ENCODE results near the gene THADA. TPM values are rescaled to one million over a fixed set of nuclear protein-coding genes. Genes with fewer than 3 reads are reported as not detected.
"Not testable (repeated sequence)": the region's sequence is repeated elsewhere in the genome, so short reads cannot be mapped to it uniquely, and the experiment has no call there.

The THADA gene
- total and polyA plus RNA-seq, 2 experiments from 2014 or later = 10.8 to 18.8 TPM

DNA sequence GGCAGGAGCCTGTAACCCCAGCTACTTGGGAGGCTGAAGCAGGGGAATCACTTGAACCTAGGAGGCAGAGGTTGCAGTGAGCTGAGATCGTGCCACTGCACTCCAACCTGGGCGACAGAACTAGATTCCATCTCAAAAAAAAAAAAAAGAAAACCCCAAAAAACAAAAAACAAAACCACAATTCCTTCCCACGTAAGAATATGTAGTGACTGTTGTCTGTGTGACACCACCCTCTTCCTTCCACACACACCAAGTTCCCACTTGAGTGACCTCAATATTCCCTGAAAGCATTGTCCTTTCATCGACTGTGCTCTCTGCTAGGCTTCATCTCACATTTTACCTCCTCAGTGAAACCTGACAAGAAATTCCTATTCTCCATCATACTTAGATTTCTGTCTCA, 8.8 kb upstream of the THADA start:
- H3K9me3 ChIP-seq (ENCODE audit: low read depth) = no peaks in the 10 kb centered on the region
- DNase-seq (ENCODE audit: low spot score) = no peak
- H3K4me3 ChIP-seq = no peak overlapping the region
- 66% methylated on average over 4 of the region's 4 CpGs for WGBS (ENCODE audit: low lambda C conversion rate, missing lambda C conversion rate)
- no peaks in the 10 kb centered on the region for H4K20me1 ChIP-seq (ENCODE audit: insufficient read depth, poor library complexity, severe bottlenecking)
- no peaks in the 10 kb centered on the region for H3K36me3 ChIP-seq (replicated peaks; ENCODE audit: insufficient read depth, low read depth)
- TF ChIP-seq, protein P1, sequence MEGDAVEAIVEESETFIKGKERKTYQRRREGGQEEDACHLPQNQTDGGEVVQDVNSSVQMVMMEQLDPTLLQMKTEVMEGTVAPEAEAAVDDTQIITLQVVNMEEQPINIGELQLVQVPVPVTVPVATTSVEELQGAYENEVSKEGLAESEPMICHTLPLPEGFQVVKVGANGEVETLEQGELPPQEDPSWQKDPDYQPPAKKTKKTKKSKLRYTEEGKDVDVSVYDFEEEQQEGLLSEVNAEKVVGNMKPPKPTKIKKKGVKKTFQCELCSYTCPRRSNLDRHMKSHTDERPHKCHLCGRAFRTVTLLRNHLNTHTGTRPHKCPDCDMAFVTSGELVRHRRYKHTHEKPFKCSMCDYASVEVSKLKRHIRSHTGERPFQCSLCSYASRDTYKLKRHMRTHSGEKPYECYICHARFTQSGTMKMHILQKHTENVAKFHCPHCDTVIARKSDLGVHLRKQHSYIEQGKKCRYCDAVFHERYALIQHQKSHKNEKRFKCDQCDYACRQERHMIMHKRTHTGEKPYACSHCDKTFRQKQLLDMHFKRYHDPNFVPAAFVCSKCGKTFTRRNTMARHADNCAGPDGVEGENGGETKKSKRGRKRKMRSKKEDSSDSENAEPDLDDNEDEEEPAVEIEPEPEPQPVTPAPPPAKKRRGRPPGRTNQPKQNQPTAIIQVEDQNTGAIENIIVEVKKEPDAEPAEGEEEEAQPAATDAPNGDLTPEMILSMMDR (IDR thresholded peaks at IDR 0.05; ENCODE audit: poor library complexity) = no peak
- TF ChIP-seq EZH2 (IDR thresholded peaks at IDR 0.05; ENCODE audit: borderline replicate concordance) = no peak
- TF ChIP-seq EZH2phosphoT487 (IDR thresholded peaks at IDR 0.05; ENCODE audit: low read depth, severe bottlenecking, unreplicated experiment) = no peak
- H3K27me3 ChIP-seq = no peaks in the 10 kb centered on the region
- H3K4me1 ChIP-seq (ENCODE audit: insufficient read depth) = no peaks in the 10 kb centered on the region
- no peak overlapping the region for H3K27ac ChIP-seq
- no peak overlapping the region for H2AFZ ChIP-seq
- H3K9me2 ChIP-seq (replicated peaks; ENCODE audit: insufficient read depth) = no peaks in the 10 kb centered on the region
- no peak overlapping the region for H3K4me2 ChIP-seq
- no peaks in the 10 kb centered on the region for H3K79me2 ChIP-seq

DNA sequence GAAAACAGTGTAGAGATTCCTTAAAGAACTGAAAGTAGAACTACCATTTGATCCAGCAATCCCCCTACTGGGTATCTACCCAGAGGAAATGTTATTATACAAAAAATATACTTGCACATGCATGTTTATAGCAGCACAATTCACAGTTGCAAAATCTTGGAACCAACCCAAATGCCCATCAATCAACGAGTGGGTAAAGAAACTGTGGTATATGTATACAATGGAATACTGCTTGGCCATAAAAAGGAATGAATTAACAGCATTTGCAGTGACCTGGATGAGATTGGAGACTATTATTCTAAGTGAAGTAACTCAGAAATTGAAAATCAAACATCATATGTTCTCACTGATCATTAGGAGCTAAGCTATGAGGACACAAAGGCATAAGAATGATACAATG, 4.8 kb upstream of the THADA start:
- not testable (repeated sequence) for H3K79me2 ChIP-seq; H3K4me2 ChIP-seq; H3K4me3 ChIP-seq; DNase-seq (ENCODE audit: low spot score); H3K9me2 ChIP-seq (replicated peaks; ENCODE audit: insufficient read depth); H3K27ac ChIP-seq; H3K27me3 ChIP-seq; H3K4me1 ChIP-seq (ENCODE audit: insufficient read depth); H2AFZ ChIP-seq; H3K36me3 ChIP-seq (replicated peaks; ENCODE audit: insufficient read depth, low read depth); H4K20me1 ChIP-seq (ENCODE audit: insufficient read depth, poor library complexity, severe bottlenecking); H3K9me3 ChIP-seq (ENCODE audit: low read depth)
- 79% methylated on average over 1 of the region's 1 CpG for WGBS (ENCODE audit: low lambda C conversion rate, missing lambda C conversion rate)

DNA sequence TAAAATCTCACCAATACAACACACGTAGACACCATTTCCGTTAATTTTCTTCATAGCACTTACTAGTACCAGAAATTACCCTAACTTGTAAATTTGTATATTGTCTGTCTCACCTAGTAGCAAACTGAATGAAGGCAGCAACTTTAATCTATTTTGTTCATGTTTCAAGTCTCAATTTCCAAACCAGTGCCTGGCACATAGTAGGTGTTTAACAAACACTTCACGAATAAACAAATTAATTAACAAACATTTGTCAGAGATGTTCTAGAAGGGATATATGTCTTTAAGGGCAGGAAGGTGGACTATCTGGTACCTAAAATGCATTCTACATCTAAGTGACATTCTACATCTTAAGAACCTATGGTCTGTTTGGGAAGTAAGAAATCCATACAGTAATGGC, 963 bp downstream of the THADA start:
- H4K20me1 ChIP-seq (ENCODE audit: insufficient read depth, poor library complexity, severe bottlenecking) = no peaks in the 10 kb centered on the region
- TF ChIP-seq EZH2phosphoT487 (IDR thresholded peaks at IDR 0.05; ENCODE audit: low read depth, severe bottlenecking, unreplicated experiment) (no peak), EZH2 (IDR thresholded peaks at IDR 0.05; ENCODE audit: borderline replicate concordance) (no peak)
- TF ChIP-seq, protein P1 (IDR thresholded peaks at IDR 0.05; ENCODE audit: poor library complexity) = no peak
- no peaks in the 10 kb centered on the region for H3K4me1 ChIP-seq (ENCODE audit: insufficient read depth)
- peak overlapping the region; percentile 85 for H3K27ac ChIP-seq
- peak overlapping the region; percentile 77 for H2AFZ ChIP-seq
- H3K4me2 ChIP-seq = peak overlapping the region; percentile 86
- no peaks in the 10 kb centered on the region for H3K36me3 ChIP-seq (replicated peaks; ENCODE audit: insufficient read depth, low read depth)
- DNase-seq (ENCODE audit: low spot score) = no peak
- no peaks in the 10 kb centered on the region for H3K27me3 ChIP-seq
- WGBS (ENCODE audit: low lambda C conversion rate, missing lambda C conversion rate) = 95% methylated on average over 3 of the region's 3 CpGs
- H3K4me3 ChIP-seq = peak overlapping the region; percentile 44
- no peaks in the 10 kb centered on the region for H3K9me3 ChIP-seq (ENCODE audit: low read depth)
- H3K79me2 ChIP-seq = peaks cover 13% of the 10 kb centered on the region
- H3K9me2 ChIP-seq (replicated peaks; ENCODE audit: insufficient read depth) = no peaks in the 10 kb centered on the region

DNA sequence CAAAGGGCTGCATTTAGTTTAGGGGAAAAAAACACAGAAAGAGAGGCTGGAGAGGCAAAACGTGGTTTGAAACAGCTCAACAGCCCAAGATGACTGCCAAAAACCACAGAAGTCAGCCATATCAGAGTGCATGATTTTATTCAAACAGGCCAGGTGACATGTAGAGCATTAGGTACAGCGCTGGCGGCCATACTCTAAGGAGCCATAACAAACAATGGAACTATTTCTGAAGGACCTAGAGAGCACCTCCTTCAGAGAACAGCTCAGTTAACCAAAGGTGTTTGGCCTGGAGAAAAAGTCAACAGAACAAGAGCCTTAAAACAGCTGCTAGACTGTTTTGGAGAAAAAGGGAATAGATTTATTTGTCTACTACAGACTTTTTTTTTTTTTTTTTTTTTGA, 2.6 kb downstream of the THADA start:
- DNase-seq (ENCODE audit: low spot score) = no peak
- H3K9me3 ChIP-seq (ENCODE audit: low read depth) = no peaks in the 10 kb centered on the region
- H3K4me2 ChIP-seq = no peak overlapping the region
- H3K27ac ChIP-seq = no peak overlapping the region
- no peaks in the 10 kb centered on the region for H3K9me2 ChIP-seq (replicated peaks; ENCODE audit: insufficient read depth)
- peaks cover 3% of the 10 kb centered on the region for H3K36me3 ChIP-seq (replicated peaks; ENCODE audit: insufficient read depth, low read depth)
- no peaks in the 10 kb centered on the region for H3K27me3 ChIP-seq
- no peaks in the 10 kb centered on the region for H4K20me1 ChIP-seq (ENCODE audit: insufficient read depth, poor library complexity, severe bottlenecking)
- H3K79me2 ChIP-seq = peaks cover 13% of the 10 kb centered on the region
- TF ChIP-seq EZH2 (IDR thresholded peaks at IDR 0.05; ENCODE audit: borderline replicate concordance) (no peak), EZH2phosphoT487 (IDR thresholded peaks at IDR 0.05; ENCODE audit: low read depth, severe bottlenecking, unreplicated experiment) (no peak)
- TF ChIP-seq, protein P1 (IDR thresholded peaks at IDR 0.05; ENCODE audit: poor library complexity) = no peak
- H3K4me1 ChIP-seq (ENCODE audit: insufficient read depth) = no peaks in the 10 kb centered on the region
- no peak overlapping the region for H2AFZ ChIP-seq
- 94% methylated on average over 3 of the region's 3 CpGs for WGBS (ENCODE audit: low lambda C conversion rate, missing lambda C conversion rate)
- H3K4me3 ChIP-seq = no peak overlapping the region

Data from hepatocyte (in vitro differentiated cells).